GM18502 (cell line): ENCODE data around the gene MYLK2.
"Not testable (repeated sequence)": the region's sequence is repeated elsewhere in the genome, so short reads cannot be mapped to it uniquely, and the experiment has no call there.

ENCODE experiments used
- ATAC-seq: cut with Tn5 transposase; IDR thresholded peaks from one replicate; pipeline ENCODE4 v1.9.1; 2021; ENCODE audit warnings: mild to moderate bottlenecking; ENCODE audit not compliant: unreplicated experiment, poor library complexity

The MYLK2 gene

DNA sequence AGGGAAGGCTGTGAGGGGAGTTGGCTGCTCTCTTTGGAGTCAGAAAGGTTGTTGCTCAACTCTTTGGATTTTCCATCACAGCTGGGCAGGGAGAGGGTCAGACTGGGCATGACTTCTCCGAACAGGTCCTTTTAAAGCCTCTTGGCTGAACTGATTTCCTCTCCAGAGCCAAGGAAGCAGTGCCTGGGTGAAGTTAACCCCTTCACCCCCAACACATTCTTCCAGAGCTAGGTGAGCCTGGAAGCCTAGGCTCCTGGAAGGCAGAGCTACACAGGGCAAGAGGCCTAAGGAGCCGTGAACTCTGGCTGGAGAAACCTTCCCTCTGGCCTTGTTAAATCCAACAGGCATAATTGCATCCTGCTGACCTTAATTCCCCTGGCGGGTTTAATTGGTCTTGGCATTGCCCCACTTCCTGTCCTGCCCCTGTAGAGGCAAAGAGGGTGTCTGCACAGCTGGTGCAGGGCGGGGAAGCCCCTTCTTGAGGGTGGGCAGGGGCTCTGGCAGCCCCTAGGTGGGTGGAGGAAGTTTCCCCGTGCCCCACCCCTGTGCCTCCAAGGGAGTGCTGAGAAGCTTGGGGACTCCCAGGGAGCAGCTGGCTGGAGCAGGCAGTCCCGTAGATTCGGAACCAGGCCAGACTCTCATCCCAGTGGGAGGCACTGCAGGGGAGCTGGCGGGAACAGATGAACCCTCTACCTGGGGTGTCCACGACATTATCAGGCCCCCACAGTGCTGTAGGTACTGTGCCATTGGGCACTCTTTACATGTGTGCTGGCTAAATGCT lies 3.6 kb upstream of the MYLK2 start:
- no peak for ATAC-seq

DNA sequence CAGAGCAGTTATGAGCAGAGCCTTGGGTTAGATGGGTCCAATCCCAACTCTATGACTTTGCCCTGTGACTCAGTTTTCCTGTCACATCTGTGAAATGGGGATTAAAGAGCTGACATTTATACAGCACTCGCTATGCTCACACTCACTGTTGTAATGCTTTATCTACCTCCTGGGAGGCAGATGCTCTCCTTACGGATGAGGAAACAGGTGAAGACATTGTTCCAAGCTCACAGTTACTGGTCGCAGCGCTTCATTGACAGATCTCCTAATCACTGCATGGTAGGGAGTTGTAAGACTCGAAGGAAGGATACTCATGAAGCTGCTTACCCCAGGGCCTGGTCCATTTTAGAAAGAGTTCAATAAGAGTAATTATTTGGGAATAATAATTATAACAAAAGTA lies 2.9 kb upstream of the MYLK2 start:
- ATAC-seq, result no peak

DNA sequence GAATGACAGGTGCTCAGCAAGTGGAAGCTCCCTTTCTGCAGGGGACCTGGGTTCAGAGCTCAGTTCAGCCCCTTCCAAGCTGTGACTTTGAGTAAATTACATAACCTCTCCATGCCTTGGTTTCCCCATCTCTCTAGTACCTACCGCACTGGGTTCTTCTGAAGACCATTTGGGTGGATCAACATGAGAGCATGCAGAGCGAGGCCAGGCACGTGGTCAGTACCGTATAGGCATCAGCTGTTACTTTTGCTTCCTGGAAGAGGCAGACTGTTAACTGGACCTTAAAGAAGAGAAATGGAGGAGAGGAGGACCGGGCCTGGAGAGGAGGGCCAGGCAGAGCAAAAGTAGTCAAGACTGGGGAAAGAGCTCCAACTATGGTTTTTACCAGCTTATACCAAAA lies 1.7 kb upstream of the MYLK2 start:
- no peak for ATAC-seq

DNA sequence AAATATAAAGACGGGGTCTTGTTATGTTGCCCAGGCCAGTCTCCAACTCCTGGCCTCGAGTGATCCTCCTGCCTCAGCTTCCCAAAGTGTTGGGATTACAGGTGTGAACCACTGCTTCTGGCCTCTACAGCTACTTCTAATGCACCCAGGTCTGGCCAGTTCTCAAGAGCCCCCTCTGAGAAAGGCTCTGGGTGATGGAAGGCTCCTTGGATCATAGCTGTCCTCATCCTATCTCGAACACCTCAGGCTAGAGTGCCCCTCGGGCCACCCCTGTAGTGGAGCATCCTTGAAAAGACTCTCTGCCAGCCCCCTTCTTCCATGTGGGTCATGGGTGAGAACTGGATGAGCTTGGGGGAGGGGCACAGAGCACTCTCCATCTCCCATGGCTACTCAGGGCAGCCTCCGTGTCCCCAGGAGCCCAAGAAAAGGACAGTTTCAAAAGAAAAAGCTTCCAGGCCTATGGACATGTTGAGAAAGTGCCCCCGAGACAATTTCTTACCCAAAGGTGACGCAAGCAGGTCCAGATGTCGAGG lies 714 bp upstream of the MYLK2 start:
- no peak for ATAC-seq

DNA sequence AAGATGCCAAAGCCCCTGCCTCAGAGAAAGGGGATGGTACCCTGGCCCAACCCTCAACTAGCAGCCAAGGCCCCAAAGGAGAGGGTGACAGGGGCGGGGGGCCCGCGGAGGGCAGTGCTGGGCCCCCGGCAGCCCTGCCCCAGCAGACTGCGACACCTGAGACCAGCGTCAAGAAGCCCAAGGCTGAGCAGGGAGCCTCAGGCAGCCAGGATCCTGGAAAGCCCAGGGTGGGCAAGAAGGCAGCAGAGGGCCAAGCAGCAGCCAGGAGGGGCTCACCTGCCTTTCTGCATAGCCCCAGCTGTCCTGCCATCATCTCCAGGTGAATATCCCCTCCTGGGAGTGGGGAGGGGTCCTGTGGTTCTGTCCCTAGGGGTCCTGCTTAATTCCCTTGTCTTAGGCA lies 1.1 kb downstream of the MYLK2 start:
- no peak for ATAC-seq

DNA sequence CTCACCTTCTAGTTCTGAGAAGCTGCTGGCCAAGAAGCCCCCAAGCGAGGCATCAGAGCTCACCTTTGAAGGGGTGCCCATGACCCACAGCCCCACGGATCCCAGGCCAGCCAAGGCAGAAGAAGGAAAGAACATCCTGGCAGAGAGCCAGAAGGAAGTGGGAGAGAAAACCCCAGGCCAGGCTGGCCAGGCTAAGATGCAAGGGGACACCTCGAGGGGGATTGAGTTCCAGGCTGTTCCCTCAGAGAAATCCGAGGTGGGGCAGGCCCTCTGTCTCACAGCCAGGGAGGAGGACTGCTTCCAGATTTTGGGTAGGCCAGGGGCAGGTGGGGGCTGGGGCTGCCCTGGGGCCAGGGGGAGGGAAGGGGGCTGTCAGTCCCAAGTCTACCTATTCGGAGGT lies 2.3 kb downstream of the MYLK2 start:
- no peak for ATAC-seq

DNA sequence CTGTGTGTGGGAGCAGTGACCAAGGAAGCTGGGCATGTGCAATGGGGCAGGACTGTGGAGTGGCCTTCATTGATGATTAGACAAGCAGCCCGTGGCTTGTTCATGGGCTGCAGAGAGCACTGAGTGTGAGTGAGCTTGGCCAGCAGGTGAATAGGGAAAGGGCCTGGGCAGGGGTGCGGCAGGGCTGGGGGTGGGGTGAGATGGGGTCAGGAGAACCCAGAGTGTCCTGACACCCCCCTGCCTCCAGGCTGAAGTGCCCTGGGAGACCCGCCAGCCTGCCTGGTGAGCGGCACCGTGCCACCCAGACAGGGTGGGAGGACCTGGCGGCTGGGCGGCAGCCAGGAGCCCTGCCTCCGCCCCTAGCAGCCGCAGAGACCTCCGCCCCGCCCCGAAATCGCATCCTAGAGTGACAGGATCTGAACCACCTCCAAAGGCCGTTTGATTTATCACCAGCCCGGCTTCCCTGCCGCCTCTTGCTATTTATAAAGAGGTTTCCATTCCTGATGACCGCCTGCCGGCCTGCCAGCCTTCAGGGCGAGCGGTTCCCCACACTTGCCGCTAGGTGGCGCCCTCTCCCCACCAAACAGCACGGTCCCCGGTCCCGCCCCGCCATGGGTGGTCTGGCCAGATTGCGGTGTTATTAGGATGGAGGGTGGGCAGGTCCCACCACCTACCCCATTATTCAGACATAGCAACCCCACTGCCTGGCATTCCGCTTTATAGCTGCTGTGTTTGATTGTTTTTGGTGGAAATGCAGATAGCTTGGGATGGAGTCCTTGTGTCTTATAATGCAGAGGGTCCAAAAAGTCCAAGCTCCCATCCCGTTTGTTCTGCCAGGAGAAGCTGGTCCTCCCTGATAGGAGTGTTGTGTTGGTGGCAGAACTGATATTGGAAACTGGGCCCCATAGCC lies 3.5 kb downstream of the MYLK2 start:
- ATAC-seq, result peak; percentile 77

DNA sequence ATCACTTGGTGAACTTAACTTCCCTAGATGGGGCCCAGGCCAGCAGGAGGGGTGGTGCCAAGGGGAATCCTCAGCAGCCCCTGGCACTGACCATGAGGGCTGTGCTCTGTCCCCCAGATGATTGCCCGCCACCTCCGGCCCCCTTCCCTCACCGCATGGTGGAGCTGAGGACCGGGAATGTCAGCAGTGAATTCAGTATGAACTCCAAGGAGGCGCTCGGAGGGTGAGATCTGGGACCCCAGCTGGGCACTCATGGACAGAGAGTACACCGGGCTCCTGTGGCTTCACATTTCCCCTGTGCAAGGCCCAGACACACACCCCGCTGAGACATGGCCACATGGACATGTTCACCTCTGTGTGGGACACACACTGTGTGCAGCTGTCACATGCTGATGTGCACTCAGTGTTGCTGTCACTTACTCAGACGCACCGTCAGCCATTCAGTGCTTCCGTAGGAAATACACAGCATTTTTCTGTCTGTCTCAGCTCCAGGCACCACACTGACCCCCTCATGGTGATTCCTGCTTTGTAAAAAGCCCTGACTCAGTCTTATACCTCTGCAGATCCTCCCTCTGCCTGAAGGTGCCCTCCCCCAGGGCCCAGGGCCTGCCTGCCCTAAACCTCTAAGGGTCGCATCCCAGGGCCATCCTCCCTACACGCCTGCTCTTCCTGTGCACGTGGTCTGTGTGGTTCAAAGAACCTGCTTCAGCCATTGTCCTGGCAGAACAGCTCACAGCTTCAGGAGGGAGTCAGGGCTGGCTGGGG lies 4.4 kb downstream of the MYLK2 start:
- ATAC-seq, result no peak

DNA sequence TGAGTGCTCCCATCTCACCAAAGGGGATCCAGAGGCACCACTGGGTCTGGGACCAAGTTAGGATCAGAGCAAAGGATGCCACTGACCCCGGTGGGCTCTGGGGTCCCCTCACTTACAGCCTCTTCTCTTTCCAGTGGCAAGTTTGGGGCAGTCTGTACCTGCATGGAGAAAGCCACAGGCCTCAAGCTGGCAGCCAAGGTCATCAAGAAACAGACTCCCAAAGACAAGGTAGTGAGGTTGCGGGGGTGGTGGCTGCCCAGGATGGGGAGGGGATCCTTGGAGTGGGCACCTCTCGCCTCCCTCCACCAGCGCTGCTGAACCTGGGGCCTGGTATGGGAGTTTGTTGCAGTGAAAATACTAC lies 4.9 kb downstream of the MYLK2 start:
- ATAC-seq, result no peak

DNA sequence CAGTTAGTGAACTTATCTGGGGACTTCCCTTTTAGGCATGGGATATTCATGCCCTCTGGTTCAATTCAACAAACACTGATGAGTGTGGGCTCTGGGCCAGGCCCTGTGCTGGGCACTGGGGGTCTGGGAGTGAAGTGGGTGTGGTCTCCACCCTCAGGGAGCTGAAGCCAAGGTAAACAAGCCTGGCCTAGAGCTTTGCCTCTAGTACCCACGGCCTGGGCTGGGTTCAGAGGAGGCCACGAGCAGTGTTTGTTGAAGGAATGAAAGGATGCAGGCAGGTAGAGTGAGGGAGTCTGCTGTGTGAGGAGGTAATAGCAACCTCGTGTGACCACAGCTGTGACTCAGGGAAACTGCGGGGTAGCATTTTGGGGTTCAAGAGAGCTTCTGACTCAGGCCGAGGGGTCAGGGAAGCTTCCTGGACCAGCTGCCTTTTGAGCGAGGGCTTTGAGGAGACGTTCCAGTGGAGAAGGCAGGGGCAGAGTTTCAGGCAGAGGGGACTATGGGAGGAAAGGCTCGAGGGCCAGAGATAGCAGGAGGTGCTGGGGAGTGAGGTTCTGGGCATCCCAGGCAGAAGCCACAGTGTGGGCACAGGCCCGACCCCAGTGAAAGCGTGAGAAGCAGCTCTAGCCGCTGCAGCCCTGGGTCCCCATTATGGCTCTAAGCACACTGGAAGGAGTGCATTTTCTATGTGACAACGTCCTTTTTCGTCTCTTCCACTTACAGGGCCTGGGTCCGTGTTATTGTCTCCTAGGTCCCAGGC lies 5.6 kb downstream of the MYLK2 start:
- ATAC-seq, result no peak

DNA sequence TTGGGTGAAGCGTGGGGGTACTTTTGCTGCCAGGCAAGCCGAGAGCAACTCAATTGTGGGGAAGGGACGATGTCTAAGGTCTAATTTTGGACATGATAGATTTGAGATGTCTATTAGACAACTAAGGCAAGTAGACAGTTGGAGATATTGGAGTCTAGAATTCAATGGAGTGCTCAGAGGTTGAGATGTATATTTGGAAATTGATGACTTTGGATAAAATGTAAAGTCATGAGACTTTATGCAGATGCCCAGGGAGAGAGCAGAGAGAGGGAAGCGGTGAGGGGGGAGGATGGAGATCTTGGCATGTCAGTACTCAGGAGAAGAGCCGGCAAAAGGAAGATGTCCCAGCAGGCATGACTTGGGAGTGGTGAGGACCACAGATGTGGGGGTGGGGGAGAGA lies 6.9 kb downstream of the MYLK2 start:
- no peak for ATAC-seq

DNA sequence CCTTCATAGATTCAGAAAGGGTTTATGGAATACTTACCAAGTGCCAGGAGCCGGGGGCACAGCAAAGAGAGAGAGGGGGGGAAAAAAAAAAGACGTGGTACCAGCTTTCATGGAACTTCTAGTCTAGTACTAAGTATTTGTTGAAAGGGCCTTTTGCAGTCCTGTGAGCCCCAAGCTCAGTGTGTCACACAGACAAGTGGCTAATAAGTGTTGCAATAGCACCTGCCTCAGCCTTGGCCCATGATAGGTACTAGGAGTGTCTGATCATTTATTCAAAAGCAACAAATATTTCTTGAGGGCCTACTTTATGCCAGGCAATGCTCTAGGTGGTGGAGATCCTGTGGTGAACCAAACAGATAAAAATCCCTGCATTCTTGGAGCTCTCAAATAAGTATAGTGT lies 7.9 kb downstream of the MYLK2 start:
- no peak for ATAC-seq

DNA sequence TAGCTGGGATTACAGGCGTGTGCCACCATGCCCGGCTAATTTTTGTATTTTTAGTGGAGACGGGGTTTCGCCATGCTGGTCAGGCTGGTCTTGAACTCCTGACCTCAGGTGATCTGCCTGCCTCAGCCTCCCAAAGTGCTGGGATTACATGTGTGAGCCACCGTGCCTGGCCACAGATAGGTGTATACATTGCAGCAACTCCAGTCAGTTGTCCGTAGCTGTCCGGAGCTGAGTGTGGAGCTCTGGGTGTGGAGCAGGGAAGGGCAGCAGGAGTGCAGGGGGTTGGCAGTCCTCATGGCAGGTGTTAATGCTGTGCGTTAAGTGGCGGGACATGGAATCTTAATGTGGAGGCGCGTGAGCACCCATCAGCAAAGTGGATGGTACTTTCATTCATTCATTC lies 8.9 kb downstream of the MYLK2 start:
- not testable (repeated sequence) for ATAC-seq

DNA sequence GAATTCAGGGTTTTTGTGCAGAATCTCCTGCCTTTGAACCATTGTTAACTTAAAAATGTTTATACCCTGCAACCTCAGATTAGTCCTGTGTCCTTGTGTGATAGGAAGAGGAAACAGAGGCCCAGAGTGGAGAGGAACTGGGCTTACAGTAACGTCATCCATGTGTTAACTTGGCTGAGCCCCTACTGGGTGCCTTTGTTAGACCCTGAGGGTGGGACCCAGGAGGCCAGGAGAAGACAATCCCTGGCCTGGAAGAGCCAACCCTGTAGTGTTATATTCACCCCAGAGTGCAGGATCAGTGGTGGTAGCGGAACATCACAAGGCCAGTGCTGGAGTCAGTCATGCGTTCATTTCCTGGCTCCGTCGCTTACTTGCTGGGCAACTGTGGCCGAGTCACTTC lies 10.6 kb downstream of the MYLK2 start:
- ATAC-seq, result no peak

DNA sequence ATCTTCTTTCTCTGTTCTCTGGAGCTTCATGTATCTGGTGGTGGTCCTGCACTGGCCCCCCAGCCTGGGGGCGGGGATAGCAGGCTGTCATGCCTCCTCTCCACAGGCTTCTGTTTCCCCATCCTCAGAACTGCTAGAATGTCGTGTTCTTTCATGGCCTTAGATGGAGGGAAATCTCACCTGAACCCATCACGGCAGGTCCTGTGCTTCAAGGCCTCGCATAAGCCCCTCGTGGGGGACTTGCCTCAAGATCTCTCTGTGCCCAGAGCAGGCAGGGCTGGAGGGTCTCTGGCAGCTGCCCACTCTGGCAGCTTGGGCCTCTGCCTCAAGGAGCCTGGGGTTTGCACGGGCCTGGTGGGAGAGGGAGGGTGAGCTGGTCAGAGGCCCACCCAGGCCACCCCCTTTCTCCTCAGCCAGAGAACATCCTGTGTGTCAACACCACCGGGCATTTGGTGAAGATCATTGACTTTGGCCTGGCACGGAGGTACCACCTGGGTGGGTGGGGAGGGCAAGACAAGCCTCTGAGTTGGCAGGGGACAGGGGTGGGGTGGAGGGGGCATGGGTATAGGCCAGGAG lies 11.3 kb downstream of the MYLK2 start:
- no peak for ATAC-seq

DNA sequence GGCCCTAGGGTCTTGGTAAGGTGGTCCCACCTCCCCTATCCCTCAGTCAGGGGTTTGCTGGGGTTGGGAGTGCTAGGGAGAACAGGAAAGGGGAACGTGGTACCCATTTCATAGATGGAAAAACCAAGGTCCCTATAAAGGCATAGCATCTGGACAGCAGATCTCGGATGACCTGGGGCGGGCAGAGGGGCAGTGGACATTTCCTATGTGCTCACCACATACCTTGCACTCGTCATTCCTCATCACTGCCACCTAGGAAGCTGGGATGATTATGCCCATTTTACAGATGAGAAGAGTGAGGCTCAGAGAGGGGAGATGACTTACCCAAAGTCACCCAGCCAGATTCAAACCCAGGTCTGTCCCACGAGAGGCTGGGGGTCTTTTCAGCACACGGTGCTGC lies 12.1 kb downstream of the MYLK2 start:
- no peak for ATAC-seq

DNA sequence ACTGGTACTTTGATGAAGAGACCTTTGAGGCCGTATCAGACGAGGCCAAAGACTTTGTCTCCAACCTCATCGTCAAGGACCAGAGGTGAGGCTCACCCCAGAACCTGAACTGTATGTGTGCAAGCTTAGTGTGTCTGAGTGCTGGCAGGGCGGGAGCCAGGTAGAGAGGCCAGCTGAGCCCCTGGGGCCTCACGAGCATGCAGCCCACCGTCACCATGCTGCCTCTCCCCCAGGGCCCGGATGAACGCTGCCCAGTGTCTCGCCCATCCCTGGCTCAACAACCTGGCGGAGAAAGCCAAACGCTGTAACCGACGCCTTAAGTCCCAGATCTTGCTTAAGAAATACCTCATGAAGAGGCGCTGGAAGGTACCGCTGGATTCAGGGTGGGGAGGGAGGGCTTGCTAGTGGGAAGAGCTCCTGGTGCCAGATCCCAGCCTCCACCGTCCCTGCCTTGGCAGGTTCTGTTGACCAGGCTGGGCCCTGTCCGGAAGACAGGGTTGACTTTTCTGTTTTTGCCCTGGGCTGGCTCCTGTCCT lies 12.7 kb downstream of the MYLK2 start:
- no peak for ATAC-seq

DNA sequence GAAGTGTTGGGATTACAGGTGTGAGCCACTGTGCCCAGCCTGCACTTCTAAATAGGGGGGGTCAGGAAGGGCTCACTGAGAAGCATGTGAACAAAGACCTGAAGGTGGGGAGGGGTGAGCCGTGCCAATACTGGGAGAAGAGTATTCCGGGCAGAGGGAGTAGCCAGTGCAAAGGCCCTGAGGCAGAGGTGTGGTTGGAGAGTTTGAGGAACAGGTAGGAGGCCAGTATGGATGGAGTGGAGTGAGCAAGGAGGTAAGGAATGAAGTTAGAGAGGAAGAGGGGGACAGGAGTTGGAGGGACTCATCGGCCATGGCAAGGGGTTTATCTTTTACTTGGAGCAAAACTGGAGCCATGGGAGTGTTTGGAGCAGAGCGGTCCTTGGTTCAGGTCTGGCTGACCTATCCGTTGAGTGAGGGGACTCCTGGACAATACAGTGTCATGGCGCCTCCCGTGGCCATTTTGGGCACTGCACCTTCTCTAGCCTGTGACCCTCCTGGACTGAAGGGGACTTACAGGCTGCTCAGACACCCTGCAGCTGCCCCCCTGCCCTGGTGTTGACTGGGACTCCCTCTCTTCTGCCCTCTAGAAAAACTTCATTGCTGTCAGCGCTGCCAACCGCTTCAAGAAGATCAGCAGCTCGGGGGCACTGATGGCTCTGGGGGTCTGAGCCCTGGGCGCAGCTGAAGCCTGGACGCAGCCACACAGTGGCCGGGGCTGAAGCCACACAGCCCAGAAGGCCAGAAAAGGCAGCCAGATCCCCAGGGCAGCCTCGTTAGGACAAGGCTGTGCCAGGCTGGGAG lies 14.2 kb downstream of the MYLK2 start:
- no peak for ATAC-seq
